Right lobe of liver (tissue), 4 donors: ENCODE data around the gene DVL1.

ENCODE experiments used
- POLR2A ChIP-seq: fragments of 450-650 bp; IDR thresholded peaks from one replicate; pipeline ENCODE4 v1.6.1; 2017; ENCODE audit warnings: antibody characterized with exemption, mild to moderate bottlenecking
- TF ChIP-seq, protein P1 (sequence below), 4 donors: fragments of 200-600 bp in 3 of 4; fragments of 450-650 bp in 1 of 4; IDR thresholded peaks; one replicate each; pipeline versions ENCODE4 v1.5.1 to v1.8.0; 2016 to 2022; ENCODE audit warnings: antibody characterized with exemption in 4 of 4, mild to moderate bottlenecking in 2 of 4
- donor health status: DM: no; HTN: no; CAD: no.
- donor health status: DM: no; HTN: no; CAD: no.
- donor health status: DM: no; HTN: yes; CAD: no.

DNA sequence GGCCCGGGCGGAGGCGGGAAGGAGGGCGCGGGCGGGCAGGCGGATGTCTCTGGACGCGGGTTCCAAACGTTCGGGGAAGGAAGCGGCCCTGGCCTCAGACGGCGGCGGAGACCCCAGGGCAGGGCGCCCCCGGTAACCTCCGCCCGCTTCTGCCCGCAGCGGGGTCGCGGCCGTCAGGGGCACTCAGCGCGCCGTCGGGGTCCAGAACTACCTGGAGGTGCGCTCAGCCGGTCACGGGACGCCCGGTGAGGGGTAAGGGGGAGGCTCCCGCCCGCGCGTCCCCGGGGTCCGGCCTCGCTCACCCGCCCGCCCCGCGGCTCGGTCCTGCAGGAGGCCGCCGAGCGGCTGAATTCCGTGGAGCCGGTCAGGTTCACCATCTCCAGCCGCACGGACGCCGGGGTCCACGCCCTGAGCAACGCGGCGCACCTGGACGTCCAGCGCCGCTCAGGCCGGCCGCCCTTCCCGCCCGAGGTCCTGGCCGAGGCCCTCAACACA is 40.4 kb downstream of the DVL1 start:
- TF ChIP-seq POLR2A: no peak
- TF ChIP-seq, protein P1, sequence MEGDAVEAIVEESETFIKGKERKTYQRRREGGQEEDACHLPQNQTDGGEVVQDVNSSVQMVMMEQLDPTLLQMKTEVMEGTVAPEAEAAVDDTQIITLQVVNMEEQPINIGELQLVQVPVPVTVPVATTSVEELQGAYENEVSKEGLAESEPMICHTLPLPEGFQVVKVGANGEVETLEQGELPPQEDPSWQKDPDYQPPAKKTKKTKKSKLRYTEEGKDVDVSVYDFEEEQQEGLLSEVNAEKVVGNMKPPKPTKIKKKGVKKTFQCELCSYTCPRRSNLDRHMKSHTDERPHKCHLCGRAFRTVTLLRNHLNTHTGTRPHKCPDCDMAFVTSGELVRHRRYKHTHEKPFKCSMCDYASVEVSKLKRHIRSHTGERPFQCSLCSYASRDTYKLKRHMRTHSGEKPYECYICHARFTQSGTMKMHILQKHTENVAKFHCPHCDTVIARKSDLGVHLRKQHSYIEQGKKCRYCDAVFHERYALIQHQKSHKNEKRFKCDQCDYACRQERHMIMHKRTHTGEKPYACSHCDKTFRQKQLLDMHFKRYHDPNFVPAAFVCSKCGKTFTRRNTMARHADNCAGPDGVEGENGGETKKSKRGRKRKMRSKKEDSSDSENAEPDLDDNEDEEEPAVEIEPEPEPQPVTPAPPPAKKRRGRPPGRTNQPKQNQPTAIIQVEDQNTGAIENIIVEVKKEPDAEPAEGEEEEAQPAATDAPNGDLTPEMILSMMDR (IDR thresholded peaks at IDR 0.05): no peak
